ENCODE results near the gene BCL2L15.
"Not testable (repeated sequence)": the region's sequence is repeated elsewhere in the genome, so short reads cannot be mapped to it uniquely, and the experiment has no call there.

Gene BCL2L15

GRCh38 chr1:113857776-113858175, 29.6 kb downstream of the BCL2L15 start:
- no peak overlapping the region for H3K4me3 ChIP-seq (ENCODE audit: low read length)
- no peak overlapping the region for H3K27ac ChIP-seq (ENCODE audit: low read depth, low read length)
- no peak overlapping the region for H3K9ac ChIP-seq (ENCODE audit: low read length)
- H3K36me3 ChIP-seq (ENCODE audit: control insufficient read depth, insufficient read depth, low read length): no peaks in the 10 kb centered on the region
- H3K27me3 ChIP-seq (ENCODE audit: control insufficient read depth, insufficient read depth, low read length): no peaks in the 10 kb centered on the region
- no peaks in the 10 kb centered on the region for H3K4me1 ChIP-seq (ENCODE audit: control insufficient read depth, insufficient read depth, low read length)

- no peak overlapping the region for H3K9ac ChIP-seq (ENCODE audit: low read length)
- no peaks in the 10 kb centered on the region for H3K27me3 ChIP-seq (ENCODE audit: control insufficient read depth, insufficient read depth, low read length)
- no peaks in the 10 kb centered on the region for H3K36me3 ChIP-seq (ENCODE audit: control insufficient read depth, insufficient read depth, low read length)
- H3K27ac ChIP-seq (ENCODE audit: low read depth, low read length): no peak overlapping the region
- H3K4me1 ChIP-seq (ENCODE audit: control insufficient read depth, insufficient read depth, low read length): no peaks in the 10 kb centered on the region
- no peak overlapping the region for H3K4me3 ChIP-seq (ENCODE audit: low read length)
Measured at GRCh38 chr1:113856401-113856790, 31.0 kb downstream of the BCL2L15 start.

- H3K27ac ChIP-seq (ENCODE audit: low read depth, low read length): no peak overlapping the region
- no peaks in the 10 kb centered on the region for H3K36me3 ChIP-seq (ENCODE audit: control insufficient read depth, insufficient read depth, low read length)
- H3K27me3 ChIP-seq (ENCODE audit: control insufficient read depth, insufficient read depth, low read length): no peaks in the 10 kb centered on the region
- H3K4me3 ChIP-seq (ENCODE audit: low read length): no peak overlapping the region
- H3K4me1 ChIP-seq (ENCODE audit: control insufficient read depth, insufficient read depth, low read length): no peaks in the 10 kb centered on the region
- H3K9ac ChIP-seq (ENCODE audit: low read length): no peak overlapping the region
Measured at GRCh38 chr1:113855630-113856400, 31.6 kb downstream of the BCL2L15 start.

GRCh38 chr1:113854234-113854633, 33.1 kb downstream of the BCL2L15 start:
- no peak overlapping the region for H3K9ac ChIP-seq (ENCODE audit: low read length)
- no peaks in the 10 kb centered on the region for H3K27me3 ChIP-seq (ENCODE audit: control insufficient read depth, insufficient read depth, low read length)
- H3K4me1 ChIP-seq (ENCODE audit: control insufficient read depth, insufficient read depth, low read length): no peaks in the 10 kb centered on the region
- no peaks in the 10 kb centered on the region for H3K36me3 ChIP-seq (ENCODE audit: control insufficient read depth, insufficient read depth, low read length)
- H3K4me3 ChIP-seq (ENCODE audit: low read length): no peak overlapping the region
- no peak overlapping the region for H3K27ac ChIP-seq (ENCODE audit: low read depth, low read length)

- not testable (repeated sequence) for H3K36me3 ChIP-seq (ENCODE audit: control insufficient read depth, insufficient read depth, low read length); H3K9ac ChIP-seq (ENCODE audit: low read length); H3K4me1 ChIP-seq (ENCODE audit: control insufficient read depth, insufficient read depth, low read length); H3K4me3 ChIP-seq (ENCODE audit: low read length); H3K27ac ChIP-seq (ENCODE audit: low read depth, low read length); H3K27me3 ChIP-seq (ENCODE audit: control insufficient read depth, insufficient read depth, low read length)
Measured at GRCh38 chr1:113852694-113853093, 34.7 kb downstream of the BCL2L15 start.

- H3K27me3 ChIP-seq (ENCODE audit: control insufficient read depth, insufficient read depth, low read length): no peaks in the 10 kb centered on the region
- no peak overlapping the region for H3K27ac ChIP-seq (ENCODE audit: low read depth, low read length)
- H3K4me3 ChIP-seq (ENCODE audit: low read length): no peak overlapping the region
- no peaks in the 10 kb centered on the region for H3K4me1 ChIP-seq (ENCODE audit: control insufficient read depth, insufficient read depth, low read length)
- H3K9ac ChIP-seq (ENCODE audit: low read length): no peak overlapping the region
- H3K36me3 ChIP-seq (ENCODE audit: control insufficient read depth, insufficient read depth, low read length): no peaks in the 10 kb centered on the region
Measured at GRCh38 chr1:113850127-113850796, 37.1 kb downstream of the BCL2L15 start.

- H3K9ac ChIP-seq (ENCODE audit: low read length): no peak overlapping the region
- H3K4me3 ChIP-seq (ENCODE audit: low read length): no peak overlapping the region
- H3K27me3 ChIP-seq (ENCODE audit: control insufficient read depth, insufficient read depth, low read length): no peaks in the 10 kb centered on the region
- H3K36me3 ChIP-seq (ENCODE audit: control insufficient read depth, insufficient read depth, low read length): no peaks in the 10 kb centered on the region
- no peaks in the 10 kb centered on the region for H3K4me1 ChIP-seq (ENCODE audit: control insufficient read depth, insufficient read depth, low read length)
- H3K27ac ChIP-seq (ENCODE audit: low read depth, low read length): no peak overlapping the region
Measured at GRCh38 chr1:113849072-113849471, 38.3 kb downstream of the BCL2L15 start.

- H3K4me1 ChIP-seq (ENCODE audit: control insufficient read depth, insufficient read depth, low read length): no peaks in the 10 kb centered on the region
- no peak overlapping the region for H3K4me3 ChIP-seq (ENCODE audit: low read length)
- no peaks in the 10 kb centered on the region for H3K36me3 ChIP-seq (ENCODE audit: control insufficient read depth, insufficient read depth, low read length)
- H3K9ac ChIP-seq (ENCODE audit: low read length): no peak overlapping the region
- H3K27me3 ChIP-seq (ENCODE audit: control insufficient read depth, insufficient read depth, low read length): no peaks in the 10 kb centered on the region
- H3K27ac ChIP-seq (ENCODE audit: low read depth, low read length): no peak overlapping the region
Measured at GRCh38 chr1:113846391-113847035, 40.9 kb downstream of the BCL2L15 start.

GRCh38 chr1:113836534-113836933, 50.8 kb downstream of the BCL2L15 start:
- no peaks in the 10 kb centered on the region for H3K4me1 ChIP-seq (ENCODE audit: control insufficient read depth, insufficient read depth, low read length)
- no peaks in the 10 kb centered on the region for H3K27me3 ChIP-seq (ENCODE audit: control insufficient read depth, insufficient read depth, low read length)
- H3K4me3 ChIP-seq (ENCODE audit: low read length): no peak overlapping the region
- no peaks in the 10 kb centered on the region for H3K36me3 ChIP-seq (ENCODE audit: control insufficient read depth, insufficient read depth, low read length)
- H3K9ac ChIP-seq (ENCODE audit: low read length): no peak overlapping the region
- no peak overlapping the region for H3K27ac ChIP-seq (ENCODE audit: low read depth, low read length)

GRCh38 chr1:113835686-113836290, 51.6 kb downstream of the BCL2L15 start:
- H3K4me1 ChIP-seq (ENCODE audit: control insufficient read depth, insufficient read depth, low read length): no peaks in the 10 kb centered on the region
- no peak overlapping the region for H3K4me3 ChIP-seq (ENCODE audit: low read length)

GRCh38 chr1:113834716-113835115, 52.7 kb downstream of the BCL2L15 start:
- Histone ChIP-seq H3K4me1 (ENCODE audit: control insufficient read depth, insufficient read depth, low read length) (no peaks in the 10 kb centered on the region), H3K4me3 (ENCODE audit: low read length) (no peak overlapping the region), H3K36me3 (ENCODE audit: control insufficient read depth, insufficient read depth, low read length) (no peaks in the 10 kb centered on the region), H3K27ac (ENCODE audit: low read depth, low read length) (no peak overlapping the region), H3K9ac (ENCODE audit: low read length) (no peak overlapping the region), H3K27me3 (ENCODE audit: control insufficient read depth, insufficient read depth, low read length) (no peaks in the 10 kb centered on the region)

More at GRCh38 chr1:113835686-113836290, 51.6 kb downstream of the BCL2L15 start:
- Histone ChIP-seq H3K36me3 (ENCODE audit: control insufficient read depth, insufficient read depth, low read length) (no peaks in the 10 kb centered on the region), H3K9ac (ENCODE audit: low read length) (no peak overlapping the region), H3K27me3 (ENCODE audit: control insufficient read depth, insufficient read depth, low read length) (no peaks in the 10 kb centered on the region), H3K27ac (ENCODE audit: low read depth, low read length) (no peak overlapping the region)
